K562 (cell line): ENCODE measurements around the gene SLC11A1. TPM values are rescaled to one million over a fixed set of nuclear protein-coding genes. Genes with fewer than 3 reads are reported as not detected.

Experiments
- DDX20 ChIP-seq: fragments of 450-650 bp; IDR thresholded peaks from 2 replicates; pipeline ENCODE4 v1.6.1; 2016; ENCODE audit warnings: missing genetic modification characterization, low read depth, mild to moderate bottlenecking, missing compliant biosample characterization, moderate library complexity
- ESRRA ChIP-seq: fragments of 450-650 bp; IDR thresholded peaks from 2 replicates; pipeline ENCODE4 v1.6.1; 2014; ENCODE audit warnings: low read depth, mild to moderate bottlenecking, moderate library complexity, borderline replicate concordance
- NCOA4 ChIP-seq: fragments of 450-650 bp; IDR thresholded peaks from 2 replicates; pipeline ENCODE4 v1.6.1; 2018; ENCODE audit warnings: mild to moderate bottlenecking; ENCODE audit not compliant: partially characterized antibody
- NR4A1 ChIP-seq, 2 experiments: fragments of 250-450 bp in 1 of 2; fragments of 450-650 bp in 1 of 2; sonication (Bioruptor Pico) in 1 of 2; IDR thresholded peaks; 2 replicates each; pipeline versions ENCODE4 v1.4.0 to v1.6.1; 2016 to 2020; ENCODE audit warnings: mild to moderate bottlenecking in 2 of 2, missing compliant biosample characterization in 1 of 2, missing genetic modification characterization in 1 of 2, moderate library complexity in 1 of 2
- RBFOX2 ChIP-seq: fragments of 200-400 bp; formaldehyde crosslinking; IDR thresholded peaks from 2 replicates; pipeline ENCODE4 v1.6.1; 2017; ENCODE audit warnings: low read depth, mild to moderate bottlenecking, low read length, moderate library complexity
- RBM25 ChIP-seq: fragments of 200-400 bp; formaldehyde crosslinking; IDR thresholded peaks from 2 replicates; pipeline ENCODE4 v1.6.1; 2018; ENCODE audit warnings: low read length, low read depth, moderate library complexity; ENCODE audit not compliant: severe bottlenecking
- SP1 ChIP-seq: sonication (generic); formaldehyde crosslinking; IDR thresholded peaks from 2 replicates; pipeline ENCODE4 v1.8.1; 2022; ENCODE audit warnings: mild to moderate bottlenecking, missing genetic modification reagents
- SRF ChIP-seq, 2 experiments: fragments of 250-450, 450-650 bp in 1 of 2; sonication (Bioruptor Pico) in 1 of 2; sonication (generic) in 1 of 2; formaldehyde crosslinking; IDR thresholded peaks; 2 replicates each; pipeline versions ENCODE4 v1.5.0 to v1.5.1; 2020 to 2022; ENCODE audit warnings: mild to moderate bottlenecking in 1 of 2, missing genetic modification reagents in 1 of 2
- TAF1 ChIP-seq: IDR thresholded peaks from 2 replicates; pipeline ENCODE4 v1.6.1; 2011; ENCODE audit warnings: mild to moderate bottlenecking, low read length, moderate library complexity; ENCODE audit not compliant: insufficient read depth, control insufficient read depth, severe bottlenecking; ENCODE audit errors: extremely low read depth
- THRAP3 ChIP-seq: fragments of 450-650 bp; IDR thresholded peaks from 2 replicates; pipeline ENCODE4 v1.6.1; 2016; ENCODE audit warnings: mild to moderate bottlenecking, inconsistent platforms, borderline replicate concordance
- ZKSCAN3 ChIP-seq: fragments of 250-450 bp; sonication (Bioruptor Pico); IDR thresholded peaks from 2 replicates; pipeline ENCODE4 v1.4.0; 2020
- polyA plus RNA-seq, 8 experiments: library from polyadenylated mRNA; depleted of rRNA in 4 of 8; stranded (reverse) in 5 of 8; unstranded in 3 of 8; fragments of >200 nt; fragmentation: Nextera tagmentation in 2 of 8; fragmentation: Illumina TruSeq in 1 of 8; extraction: Ambion mirVana in 2 of 8; extraction: Trizol in 1 of 8; gene quantifications; 2 replicates each; pipeline versions ENCODE4 v1.2.1 to v1.2.3, GENCODE V29; 2011 to 2014; ENCODE audit warnings: inconsistent platforms in 1 of 8, missing spikeins in 1 of 8
- total RNA-seq, 7 experiments: library from RNA; depleted of rRNA in 6 of 7; stranded (reverse); fragments of >200 nt in 6 of 7; fragmentation: Illumina TruSeq in 2 of 7; extraction: Trizol in 2 of 7; gene quantifications; 2 replicates each; pipeline versions ENCODE4 v1.2.1 to v1.2.3, GENCODE V29; 2011 to 2021; ENCODE audit warnings: low replicate concordance in 1 of 7
- TF ChIP-seq, protein P1 (sequence below), 2 experiments: fragments of 200-800 bp in 1 of 2; sonication (Bioruptor generic) in 1 of 2; sonication (generic) in 1 of 2; formaldehyde crosslinking in 1 of 2; IDR thresholded peaks in 1 of 2; conservative IDR thresholded peaks in 1 of 2; 2 replicates each; pipeline versions ENCODE4 v1.5.0 to v1.6.1; 2016 to 2020; ENCODE audit warnings: missing compliant biosample characterization in 1 of 2, missing genetic modification characterization in 1 of 2, missing genetic modification reagents in 1 of 2
- TF ChIP-seq, protein P2 (sequence below): sonication (generic); formaldehyde crosslinking; IDR thresholded peaks from 2 replicates; pipeline ENCODE4 v1.8.0; 2023; ENCODE audit warnings: mild to moderate bottlenecking, missing genetic modification reagents

SLC11A1 gene
- total and polyA plus RNA-seq, 9 of the 15 experiments (the other 6 are each of a cell fraction or from before 2014, with no cell fraction given), result 0.35 to 1.6 (median 0.65) TPM

DNA sequence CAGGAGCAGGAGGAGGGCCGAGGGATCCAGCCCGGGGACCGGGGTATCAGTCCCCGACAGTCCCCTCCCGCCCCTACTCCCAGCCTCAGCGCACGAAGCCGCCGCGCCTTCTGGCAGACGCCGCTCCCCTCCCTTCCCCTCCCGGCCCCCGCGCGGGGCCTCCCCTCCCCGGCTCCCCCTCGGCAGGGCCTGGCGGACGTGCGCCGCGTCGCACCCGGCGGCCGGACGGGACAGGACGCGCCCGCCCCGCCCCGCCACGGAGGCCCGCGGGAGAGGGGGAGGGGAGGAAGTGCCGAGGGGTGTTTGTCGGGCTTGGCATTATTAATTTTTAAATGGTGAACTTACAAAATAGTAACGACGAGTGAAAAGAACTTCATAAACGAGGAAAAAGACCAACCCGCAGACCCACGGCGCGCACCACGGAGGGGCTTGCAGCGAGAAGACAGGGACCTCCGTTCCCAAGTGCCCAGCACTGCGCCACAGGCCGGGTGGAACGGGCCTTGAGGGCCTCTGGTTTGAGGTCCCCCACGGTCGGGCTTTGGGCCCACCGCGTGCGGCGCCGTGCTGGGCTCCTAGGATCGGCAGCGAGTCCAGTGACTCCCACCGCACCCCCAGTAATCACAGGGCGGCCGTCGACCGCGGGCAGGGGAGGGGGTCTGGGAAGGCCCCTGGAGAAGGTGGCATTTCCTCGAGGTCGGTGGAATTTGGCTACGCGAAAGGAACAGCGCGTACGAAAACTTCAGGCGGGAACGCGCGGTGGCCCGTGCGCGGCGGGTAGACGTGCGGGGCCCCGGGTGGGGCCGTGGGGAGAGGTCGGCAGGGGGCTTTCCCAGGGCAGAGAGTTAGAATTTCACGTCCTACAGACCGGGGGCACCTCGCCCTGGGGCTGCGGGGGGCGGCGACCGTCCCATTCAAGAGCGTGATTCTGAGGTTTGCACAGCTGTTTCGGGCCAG lies 16.6 kb downstream of the SLC11A1 start (continued):
- TF ChIP-seq NCOA4 (no peak), DDX20 (no peak), NR4A1 (CRISPR knock-in tag; IDR thresholded peaks at IDR 0.05) (no peak), NR4A1 (tag; IDR thresholded peaks at IDR 0.05) (no peak), SRF (CRISPR knock-in tag; IDR thresholded peaks at IDR 0.05) (no peak), SP1 (0 out of 2 replicates have a peak, but pooled peaks have one; percentile 1), THRAP3 (no peak), RBM25 (no peak), ZKSCAN3 (CRISPR knock-in tag) (no peak), RBFOX2 (peak; percentile 80), TAF1 (peak; percentile 59), ESRRA (no peak)
- TF ChIP-seq, protein P1, sequence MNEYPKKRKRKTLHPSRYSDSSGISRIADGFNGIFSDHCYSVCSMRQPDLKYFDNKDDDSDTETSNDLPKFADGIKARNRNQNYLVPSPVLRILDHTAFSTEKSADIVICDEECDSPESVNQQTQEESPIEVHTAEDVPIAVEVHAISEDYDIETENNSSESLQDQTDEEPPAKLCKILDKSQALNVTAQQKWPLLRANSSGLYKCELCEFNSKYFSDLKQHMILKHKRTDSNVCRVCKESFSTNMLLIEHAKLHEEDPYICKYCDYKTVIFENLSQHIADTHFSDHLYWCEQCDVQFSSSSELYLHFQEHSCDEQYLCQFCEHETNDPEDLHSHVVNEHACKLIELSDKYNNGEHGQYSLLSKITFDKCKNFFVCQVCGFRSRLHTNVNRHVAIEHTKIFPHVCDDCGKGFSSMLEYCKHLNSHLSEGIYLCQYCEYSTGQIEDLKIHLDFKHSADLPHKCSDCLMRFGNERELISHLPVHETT (CRISPR knock-in tag; conservative IDR thresholded peaks at IDR 0.05 in 1 of 2, IDR thresholded peaks at IDR 0.05 in 1 of 2), result 0 out of 4 replicates have a peak, but pooled peaks of 1 of the 2 experiments have one; percentile 11
- TF ChIP-seq, protein P2, sequence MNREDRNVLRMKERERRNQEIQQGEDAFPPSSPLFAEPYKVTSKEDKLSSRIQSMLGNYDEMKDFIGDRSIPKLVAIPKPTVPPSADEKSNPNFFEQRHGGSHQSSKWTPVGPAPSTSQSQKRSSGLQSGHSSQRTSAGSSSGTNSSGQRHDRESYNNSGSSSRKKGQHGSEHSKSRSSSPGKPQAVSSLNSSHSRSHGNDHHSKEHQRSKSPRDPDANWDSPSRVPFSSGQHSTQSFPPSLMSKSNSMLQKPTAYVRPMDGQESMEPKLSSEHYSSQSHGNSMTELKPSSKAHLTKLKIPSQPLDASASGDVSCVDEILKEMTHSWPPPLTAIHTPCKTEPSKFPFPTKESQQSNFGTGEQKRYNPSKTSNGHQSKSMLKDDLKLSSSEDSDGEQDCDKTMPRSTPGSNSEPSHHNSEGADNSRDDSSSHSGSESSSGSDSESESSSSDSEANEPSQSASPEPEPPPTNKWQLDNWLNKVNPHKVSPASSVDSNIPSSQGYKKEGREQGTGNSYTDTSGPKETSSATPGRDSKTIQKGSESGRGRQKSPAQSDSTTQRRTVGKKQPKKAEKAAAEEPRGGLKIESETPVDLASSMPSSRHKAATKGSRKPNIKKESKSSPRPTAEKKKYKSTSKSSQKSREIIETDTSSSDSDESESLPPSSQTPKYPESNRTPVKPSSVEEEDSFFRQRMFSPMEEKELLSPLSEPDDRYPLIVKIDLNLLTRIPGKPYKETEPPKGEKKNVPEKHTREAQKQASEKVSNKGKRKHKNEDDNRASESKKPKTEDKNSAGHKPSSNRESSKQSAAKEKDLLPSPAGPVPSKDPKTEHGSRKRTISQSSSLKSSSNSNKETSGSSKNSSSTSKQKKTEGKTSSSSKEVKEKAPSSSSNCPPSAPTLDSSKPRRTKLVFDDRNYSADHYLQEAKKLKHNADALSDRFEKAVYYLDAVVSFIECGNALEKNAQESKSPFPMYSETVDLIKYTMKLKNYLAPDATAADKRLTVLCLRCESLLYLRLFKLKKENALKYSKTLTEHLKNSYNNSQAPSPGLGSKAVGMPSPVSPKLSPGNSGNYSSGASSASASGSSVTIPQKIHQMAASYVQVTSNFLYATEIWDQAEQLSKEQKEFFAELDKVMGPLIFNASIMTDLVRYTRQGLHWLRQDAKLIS (CRISPR knock-in tag), result peak; percentile 68; the same call in 1 of the 2 replicates
